Erythroblast (primary cell): Measurements from ENCODE around the gene ITGB2.

Experiments used
- GATA1 ChIP-seq: IDR thresholded peaks from 2 replicates; pipeline ENCODE4 v1.6.1; 2011; ENCODE audit warnings: low read depth, mild to moderate bottlenecking, control low read depth, low read length, moderate library complexity
- POLR2A ChIP-seq: IDR thresholded peaks from 2 replicates; pipeline ENCODE4 v1.6.1; 2011; ENCODE audit warnings: mild to moderate bottlenecking, low read length

DNA sequence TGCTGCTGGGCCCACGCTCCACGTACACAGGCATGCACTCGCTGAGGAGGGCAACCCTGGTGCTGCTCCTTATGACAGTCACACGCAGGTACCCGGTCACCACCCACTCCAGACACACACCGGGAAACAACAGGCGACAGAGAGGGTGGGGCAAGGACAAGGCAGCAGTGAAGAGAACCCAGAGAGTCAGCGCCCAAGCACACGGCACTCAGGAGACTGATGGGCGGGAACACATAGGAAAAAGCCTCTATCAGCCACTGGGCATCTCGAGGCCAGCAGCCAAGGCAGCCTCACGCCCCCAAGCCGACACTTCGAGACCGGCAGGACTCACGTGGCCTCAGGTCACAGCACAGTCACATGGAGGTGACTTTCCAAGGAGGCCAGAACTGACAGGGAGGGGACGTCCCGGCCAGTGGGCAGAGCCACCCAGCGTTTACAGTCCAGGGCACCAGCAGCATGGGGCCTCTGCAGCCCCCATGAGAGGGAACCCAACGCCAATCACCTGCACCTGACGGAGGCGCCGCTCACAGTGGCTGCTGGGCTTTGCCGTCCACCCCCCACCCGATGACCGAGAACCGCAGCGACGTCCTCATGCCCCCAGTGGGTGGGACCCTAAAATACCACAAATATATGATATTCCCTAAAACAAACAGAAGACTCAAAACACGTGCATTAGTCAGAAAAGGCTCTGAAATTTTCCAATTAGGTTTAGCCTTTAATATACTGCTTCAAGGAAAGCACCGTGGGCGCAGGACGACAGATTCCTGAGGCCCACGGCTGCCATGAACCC lies 66.9 kb downstream of the ITGB2 start:
- TF ChIP-seq POLR2A (no peak), GATA1 (no peak)
